Measurements from ENCODE around the gene TMEM141. TPM values are rescaled to one million over a fixed set of nuclear protein-coding genes. Genes with fewer than 3 reads are reported as not detected.
"Not testable (repeated sequence)": the region's sequence is repeated elsewhere in the genome, so short reads cannot be mapped to it uniquely, and the experiment has no call there.

Gene TMEM141
- total RNA-seq, 4 donors from 2014 or later: 43.1 to 88.1 (median 70.9) TPM

DNA sequence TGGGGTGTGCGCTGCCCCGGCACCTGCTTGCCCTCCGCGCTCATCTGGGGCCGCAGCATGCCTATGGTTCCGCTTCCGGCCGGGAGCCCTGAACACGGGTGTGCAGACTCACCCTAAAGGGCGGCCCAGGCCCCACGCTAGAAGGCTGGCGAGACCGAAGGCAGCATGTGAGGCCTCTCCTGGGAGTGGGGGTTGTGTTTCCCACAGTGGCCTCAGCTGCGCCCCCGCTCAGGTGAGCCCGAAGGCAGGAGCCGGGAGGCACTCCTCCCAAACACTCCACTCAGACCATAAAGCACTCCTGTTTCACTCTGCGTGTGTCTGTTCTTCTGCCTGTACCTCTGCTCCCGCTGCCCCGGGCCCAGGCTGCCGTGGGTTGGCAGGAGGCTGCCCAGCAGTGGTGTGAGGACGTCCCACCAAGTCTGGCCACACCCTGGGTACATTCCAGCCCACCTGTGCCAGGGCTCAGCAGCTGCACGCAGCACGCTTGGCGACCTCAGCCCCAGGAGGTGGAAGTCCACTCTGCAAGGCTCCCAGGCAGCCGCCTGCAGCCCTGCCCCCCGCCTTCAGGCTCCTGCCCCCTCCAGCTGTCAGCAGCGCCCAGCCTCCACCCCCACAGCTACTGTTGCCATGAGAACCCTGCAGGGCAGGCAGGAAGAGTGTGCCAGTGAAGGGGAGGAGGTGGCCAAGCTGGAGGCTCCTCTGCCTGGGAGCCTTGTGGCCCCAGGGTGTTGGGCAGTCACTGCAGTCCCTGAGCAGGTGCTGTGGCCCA, 49.9 kb downstream of the TMEM141 start:
- DNase-seq (ENCODE audit: low spot score) (no peak), ATAC-seq (ENCODE audit: low FRiP score) (no peak)
- no peak for TF ChIP-seq CTCF (IDR thresholded peaks at IDR 0.05)

DNA sequence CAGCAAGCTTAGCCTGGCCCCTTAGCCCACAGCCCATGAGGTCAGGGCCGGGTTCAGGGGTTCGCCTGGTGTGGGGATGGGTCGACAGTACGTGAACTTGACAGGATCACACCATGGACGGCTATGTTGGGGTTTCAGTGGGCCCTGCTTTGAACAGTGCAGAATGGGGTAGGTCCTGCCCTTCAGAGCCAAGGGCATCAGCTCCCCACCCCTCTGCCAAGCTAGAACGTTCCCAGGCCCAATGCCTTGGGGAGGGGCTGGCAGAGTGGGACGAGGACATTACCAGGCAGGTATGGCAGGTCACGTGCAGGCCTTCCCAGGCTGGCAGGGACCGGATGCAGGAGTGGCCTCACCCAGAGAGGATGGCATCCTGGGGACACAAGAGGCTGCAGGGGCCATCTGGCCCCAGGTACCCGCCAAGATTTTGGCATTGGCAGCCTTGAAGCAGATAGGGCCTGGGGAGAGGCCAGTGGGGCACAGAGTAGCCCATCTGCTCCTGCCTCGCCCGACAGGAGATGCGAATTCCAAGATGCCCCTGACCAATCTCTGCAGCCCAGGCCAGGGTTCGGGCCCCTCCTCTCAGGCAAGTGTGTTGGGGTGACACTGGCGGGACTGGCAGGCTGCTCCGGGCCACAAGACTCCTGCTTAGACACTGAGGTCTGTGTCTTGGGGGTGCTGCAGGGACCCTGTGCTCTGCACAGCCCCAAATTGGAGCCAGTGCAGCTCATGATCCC, 50.7 kb downstream of the TMEM141 start:
- not testable (repeated sequence) for ATAC-seq (ENCODE audit: low FRiP score); DNase-seq (ENCODE audit: low spot score)
- TF ChIP-seq CTCF (IDR thresholded peaks at IDR 0.05): peak in 1 of 3 donors; percentile 28

DNA sequence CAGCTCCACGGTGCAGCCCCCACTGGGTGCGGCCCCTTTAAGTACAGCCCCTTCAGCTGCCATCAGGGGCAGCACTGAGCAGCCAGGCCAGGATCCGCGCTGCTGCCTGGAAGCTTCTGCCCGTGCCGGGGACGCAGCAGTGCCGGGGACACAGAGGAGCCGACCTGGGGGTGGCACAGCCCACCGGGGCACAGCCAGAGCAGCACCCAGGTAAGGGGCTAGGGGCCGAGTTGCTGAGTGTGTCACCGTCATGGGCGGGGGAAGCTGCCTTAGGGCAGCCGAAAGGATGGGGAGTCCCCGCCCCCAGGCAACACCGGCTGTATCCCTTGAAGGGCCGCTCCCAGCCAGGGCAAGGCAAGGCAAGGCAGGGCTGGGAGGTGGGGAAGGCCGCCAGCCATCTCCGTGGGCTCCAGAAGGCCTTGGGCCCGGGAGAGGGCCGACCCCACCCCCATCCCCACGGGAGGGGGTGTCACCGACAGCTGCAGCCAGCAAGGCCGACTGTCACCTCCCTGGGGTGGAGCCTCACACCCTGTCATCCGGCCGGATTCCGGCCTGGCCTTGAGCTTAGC, 51.3 kb downstream of the TMEM141 start, which contains the start of gene AJM1:
TSS of gene AJM1 (plus strand) at position 99 of the 569 bp plus-strand sequence. CDS start 1,937 bp downstream, outside the sequence.
- ATAC-seq (ENCODE audit: low FRiP score): peak; percentile 50
- not testable (repeated sequence) for DNase-seq (ENCODE audit: low spot score)

Small RNA genes lying within 50 kb of the gene (small RNA-seq; reads per million reads assigned to genes)
- gene AL355987.2: not detected
- gene ATP6V1G1P3: not detected
- gene MIR4292: not detected
- not detected for gene MIR6722

Other genes starting within 250 kb of the TMEM141 start
- gene NOTCH1, start 245.3 kb upstream of the TMEM141 start, total RNA-seq: 10 to 100 TPM; 10.4 to 61.8 (median 55.1) TPM
- 100 to 1,000 TPM in 3 of 4 donors, 10 to 100 TPM in 1; 50.6 to 274 (median 145) TPM for gene EGFL7, start 128.4 kb upstream of the TMEM141 start, total RNA-seq
- 100 to 1,000 TPM; 391 to 854 (median 473) TPM for gene AGPAT2, start 103.9 kb upstream of the TMEM141 start, total RNA-seq
- gene DIPK1B, start 78.8 kb upstream of the TMEM141 start, total RNA-seq: 10 to 100 TPM in 1 of 4 donors, 1 to 10 TPM in 3; 4.4 to 12.8 (median 7.5) TPM
- gene LCN10, start 48.4 kb upstream of the TMEM141 start, total RNA-seq: 10 to 100 TPM in 1 of 4 donors, 1 to 10 TPM in 3; 3.5 to 10.2 (median 5.0) TPM
- 10 to 100 TPM in 2 of 4 donors, 1 to 10 TPM in 2; 5.0 to 24.1 (median 9.0) TPM for gene LCN6, start 42.8 kb upstream of the TMEM141 start, total RNA-seq
- gene LCN8, start 33.1 kb upstream of the TMEM141 start, total RNA-seq: not detected
- not detected for gene LCN15, start 26.8 kb upstream of the TMEM141 start, total RNA-seq
- 1 to 10 TPM; 1.5 to 2.8 (median 1.9) TPM for gene CCDC183, start 5.0 kb downstream of the TMEM141 start, total RNA-seq
- gene RABL6, start 16.6 kb downstream of the TMEM141 start, total RNA-seq: 10 to 100 TPM; 33.7 to 46.9 (median 44.9) TPM
- gene AJM1, start 51.1 kb downstream of the TMEM141 start, total RNA-seq: 1 to 10 TPM in 1 of 4 donors, under 1 TPM in 3; 0.72 to 2.5 (median 0.78) TPM
- gene PHPT1, start 58.1 kb downstream of the TMEM141 start, total RNA-seq: 10 to 100 TPM; 27.1 to 53.9 (median 40.9) TPM
- gene MAMDC4, start 61.0 kb downstream of the TMEM141 start, total RNA-seq: 1 to 10 TPM; 1.4 to 3.9 (median 1.7) TPM
- gene EDF1, start 75.0 kb downstream of the TMEM141 start, total RNA-seq: 100 to 1,000 TPM; 281 to 323 (median 308) TPM
- gene TRAF2, start 95.2 kb downstream of the TMEM141 start, total RNA-seq: 1 to 10 TPM; 3.2 to 9.1 (median 5.1) TPM
- gene FBXW5, start 153.4 kb downstream of the TMEM141 start, total RNA-seq: 100 to 1,000 TPM; 154 to 242 (median 185) TPM
- 1 to 10 TPM in 1 of 4 donors, not detected in 3; 4.3 TPM for gene C8G, start 153.9 kb downstream of the TMEM141 start, total RNA-seq
- gene LCN12, start 160.9 kb downstream of the TMEM141 start, total RNA-seq: under 1 TPM in 1 of 4 donors, not detected in 3; 0.46 TPM
- 100 to 1,000 TPM in 2 of 4 donors, 10 to 100 TPM in 2; 76.9 to 173 (median 118) TPM for gene PTGDS, start 186.2 kb downstream of the TMEM141 start, total RNA-seq
- under 1 TPM in 3 of 4 donors, not detected in 1; 0.28 to 0.47 (median 0.36) TPM for gene LCNL1, start 191.6 kb downstream of the TMEM141 start, total RNA-seq
- 10 to 100 TPM; 22.0 to 37.0 (median 31.6) TPM for gene PAXX, start 201.1 kb downstream of the TMEM141 start, total RNA-seq
- 1 to 10 TPM in 3 of 4 donors, under 1 TPM in 1; 0.95 to 9.7 (median 4.7) TPM for gene CLIC3, start 205.2 kb downstream of the TMEM141 start, total RNA-seq
- 10 to 100 TPM; 15.4 to 31.5 (median 25.9) TPM for gene ABCA2, start 236.9 kb downstream of the TMEM141 start, total RNA-seq
- gene FUT7, start 240.7 kb downstream of the TMEM141 start, total RNA-seq: 1 to 10 TPM in 1 of 4 donors, under 1 TPM in 2, not detected in 1; 0.19 to 3.6 (median 0.31) TPM

Data from omental fat pad (tissue), 4 donors.